ENCODE results near the gene LRFN5. TPM values are rescaled to one million over a fixed set of nuclear protein-coding genes. Genes with fewer than 3 reads are reported as not detected.
A peak's percentile ranks its signal among the peaks of the same experiment; 100 is the strongest.

Gene LRFN5
- total and polyA plus RNA-seq, 2 of the 8 experiments (the other 6 are each of a cell fraction or from before 2014, with no cell fraction given) = 0.85 to 4.7 TPM

GRCh38 chr14:41609704-41610183, 3.1 kb downstream of the LRFN5 start (continued):
- TF ChIP-seq E2F6 (IDR thresholded peaks at IDR 0.05) = peak; percentile 49; the same call in 1 of the 2 replicates
- 0 out of 2 replicates have a peak, but pooled peaks have one; percentile 52 for TF ChIP-seq CHD2 (IDR thresholded peaks at IDR 0.05; ENCODE audit: low read length)
- TF ChIP-seq PHF8 (conservative IDR thresholded peaks at IDR 0.05; ENCODE audit: low read depth, low read length) = no peak
- no peak for TF ChIP-seq FOSL1 (IDR thresholded peaks at IDR 0.05; ENCODE audit: insufficient read depth, low read depth, low read length)
- TF ChIP-seq ZNF274 (IDR thresholded peaks at IDR 0.05; ENCODE audit: borderline replicate concordance, extremely low read depth, low read length) = no peak
- peak; percentile 92 to 93 for TF ChIP-seq RAD21 (IDR thresholded peaks at IDR 0.05 in 1 of 2, conservative IDR thresholded peaks at IDR 0.05 in 1 of 2; ENCODE audit: low read depth in 2 of 2, low read length in 2 of 2)
- TF ChIP-seq EP300 (IDR thresholded peaks at IDR 0.05; ENCODE audit: borderline replicate concordance in 1 of 2, low read depth in 2 of 2, low read length in 2 of 2) = no peak
- TF ChIP-seq EZH2 (IDR thresholded peaks at IDR 0.05; ENCODE audit: low read depth, low read length, severe bottlenecking) = no peak
- TF ChIP-seq KDM1A (IDR thresholded peaks at IDR 0.05; ENCODE audit: borderline replicate concordance, low read length) = no peak
- TF ChIP-seq CTBP2 (IDR thresholded peaks at IDR 0.05; ENCODE audit: borderline replicate concordance, insufficient read depth, insufficient read length, low read length) = peak; percentile 83
- peak; percentile 77; the same call in 1 of the 2 replicates for TF ChIP-seq TCF12 (IDR thresholded peaks at IDR 0.05; ENCODE audit: low read depth, low read length)
- TF ChIP-seq SP2 (IDR thresholded peaks at IDR 0.05; ENCODE audit: low read length) = no peak

All from H1 (cell line).